Epithelial cell of esophagus (primary cell): ENCODE results near the gene RPL19.

ENCODE experiments used
- DNase-seq: peaks from one replicate; pipeline ENCODE4 v3.0.0; 2010; ENCODE audit warnings: low read depth
- H3K4me3 ChIP-seq: 2 replicates; pipeline ENCODE4 v1.5.1; 2011; ENCODE audit warnings: mild to moderate bottlenecking, low read length, control low read depth
- TF ChIP-seq, protein P1 (sequence below): IDR thresholded peaks from 2 replicates; pipeline ENCODE4 v1.5.1; 2011; ENCODE audit warnings: low read depth, mild to moderate bottlenecking, low read length, control low read depth, inconsistent platforms; ENCODE audit not compliant: insufficient read depth; ENCODE audit errors: missing control alignments

RPL19 gene

DNA sequence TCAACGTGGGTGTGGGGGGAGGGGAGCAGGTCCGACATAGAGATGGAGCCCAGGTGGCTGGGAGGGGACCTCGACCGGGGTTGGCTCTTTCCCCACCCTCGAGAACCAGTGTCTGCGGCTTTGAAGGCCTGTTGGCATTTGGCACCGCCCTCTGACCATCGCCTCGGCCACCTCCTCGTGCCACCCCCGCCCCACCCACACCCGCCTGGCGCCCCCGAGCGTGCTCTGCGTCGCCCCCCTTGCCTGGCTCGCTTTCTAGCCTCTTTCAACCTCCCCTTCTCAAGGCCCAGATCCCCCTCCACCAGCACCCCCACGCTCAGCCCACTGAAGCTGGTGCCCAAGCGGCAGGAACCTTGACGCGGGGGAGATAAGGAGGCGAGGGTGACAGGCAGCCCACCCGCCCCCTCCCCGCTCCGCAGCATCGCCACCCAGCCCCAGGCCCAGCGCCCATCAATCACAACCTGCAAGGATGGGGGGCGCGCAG lies 3.2 kb upstream of the RPL19 start:
- DNase-seq, result no peak
- TF ChIP-seq, protein P1, sequence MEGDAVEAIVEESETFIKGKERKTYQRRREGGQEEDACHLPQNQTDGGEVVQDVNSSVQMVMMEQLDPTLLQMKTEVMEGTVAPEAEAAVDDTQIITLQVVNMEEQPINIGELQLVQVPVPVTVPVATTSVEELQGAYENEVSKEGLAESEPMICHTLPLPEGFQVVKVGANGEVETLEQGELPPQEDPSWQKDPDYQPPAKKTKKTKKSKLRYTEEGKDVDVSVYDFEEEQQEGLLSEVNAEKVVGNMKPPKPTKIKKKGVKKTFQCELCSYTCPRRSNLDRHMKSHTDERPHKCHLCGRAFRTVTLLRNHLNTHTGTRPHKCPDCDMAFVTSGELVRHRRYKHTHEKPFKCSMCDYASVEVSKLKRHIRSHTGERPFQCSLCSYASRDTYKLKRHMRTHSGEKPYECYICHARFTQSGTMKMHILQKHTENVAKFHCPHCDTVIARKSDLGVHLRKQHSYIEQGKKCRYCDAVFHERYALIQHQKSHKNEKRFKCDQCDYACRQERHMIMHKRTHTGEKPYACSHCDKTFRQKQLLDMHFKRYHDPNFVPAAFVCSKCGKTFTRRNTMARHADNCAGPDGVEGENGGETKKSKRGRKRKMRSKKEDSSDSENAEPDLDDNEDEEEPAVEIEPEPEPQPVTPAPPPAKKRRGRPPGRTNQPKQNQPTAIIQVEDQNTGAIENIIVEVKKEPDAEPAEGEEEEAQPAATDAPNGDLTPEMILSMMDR, result no peak
- peak overlapping the region; percentile 62 for H3K4me3 ChIP-seq

DNA sequence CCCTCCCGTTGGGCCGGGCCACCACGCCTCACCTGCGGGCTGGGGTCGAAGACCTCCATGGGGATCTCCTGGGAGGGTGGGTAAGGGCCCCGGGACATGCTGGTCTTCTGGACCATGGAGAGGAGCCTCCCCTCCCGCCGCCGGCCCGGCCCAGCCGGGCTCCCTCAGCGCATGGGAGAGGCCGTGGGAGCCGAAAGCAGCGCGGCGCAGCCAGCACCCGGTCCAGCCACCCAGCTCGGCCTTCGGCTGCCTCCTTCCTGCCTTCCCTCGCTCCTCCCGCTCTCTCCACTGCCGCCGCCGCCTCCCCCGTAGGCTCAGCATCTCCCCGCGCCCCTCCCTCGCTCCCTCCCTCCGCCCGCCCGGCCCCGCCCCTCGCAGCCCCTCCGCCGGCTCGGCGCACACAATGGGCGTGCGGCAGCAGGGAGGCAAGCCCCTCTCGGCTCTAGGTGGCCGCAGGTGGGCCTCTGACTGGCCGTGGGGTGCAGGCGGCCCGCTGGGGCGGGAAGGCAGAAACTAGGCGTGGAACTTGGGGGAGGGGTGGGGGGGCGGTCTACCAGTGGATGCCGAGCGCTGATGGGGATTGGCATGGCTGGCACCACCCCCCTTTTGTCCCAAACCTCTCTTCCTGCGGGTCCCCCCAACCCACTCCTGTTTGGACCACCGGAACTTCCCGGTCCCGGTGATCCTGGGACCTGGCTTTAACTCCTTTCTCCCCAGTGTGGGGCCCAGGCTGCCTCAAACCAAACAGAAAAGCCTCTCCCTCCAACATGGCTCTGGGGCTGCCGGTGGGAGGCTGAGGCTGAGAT lies 2.5 kb upstream of the RPL19 start, which contains the start of gene CACNB1:
Gene CACNB1, minus strand, starts transcription at position 290 of the 806 bp plus-strand sequence. Its CDS starts 174 bp downstream, at position 116.
- DNase-seq, result peak; percentile 72
- peak within 1 kb of the TSS; percentile 62 for H3K4me3 ChIP-seq
- TF ChIP-seq, protein P1, result no peak

DNA sequence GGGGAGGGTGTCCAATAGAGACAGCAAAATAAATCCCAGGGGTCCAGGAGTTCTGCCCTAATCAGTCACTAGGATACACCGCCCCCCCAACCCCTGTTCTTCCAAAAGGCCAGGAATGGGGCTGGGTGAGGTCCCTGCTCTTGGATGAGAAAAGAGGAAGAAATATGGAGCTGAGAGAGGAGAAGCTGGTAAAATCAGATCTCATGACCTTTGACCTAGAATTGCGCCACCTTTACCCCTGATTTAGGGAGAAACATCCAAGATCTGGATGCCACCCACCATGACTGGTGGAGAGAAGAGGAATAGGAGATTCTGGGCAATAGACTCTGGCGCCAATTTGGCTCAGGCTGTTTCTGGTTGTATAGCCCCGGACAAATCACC lies 1.9 kb upstream of the RPL19 start:
- no peak for DNase-seq
- TF ChIP-seq, protein P1, result no peak
- H3K4me3 ChIP-seq, result no peak overlapping the region

DNA sequence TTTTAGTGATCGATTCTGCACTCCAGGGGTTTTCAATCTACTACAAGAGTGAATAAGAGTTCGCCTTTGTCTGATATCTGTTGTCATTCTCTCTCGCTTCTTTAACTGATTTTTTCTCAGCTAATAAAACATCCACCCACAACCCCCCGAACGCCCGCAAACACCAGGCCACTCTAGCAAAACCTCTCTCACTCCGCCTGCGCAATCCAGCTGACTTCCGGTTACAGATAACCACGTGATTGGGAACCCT lies 338 bp upstream of the RPL19 start:
- peak; percentile 94 for DNase-seq
- peak overlapping the region; percentile 99 for H3K4me3 ChIP-seq
- TF ChIP-seq, protein P1, result no peak

DNA sequence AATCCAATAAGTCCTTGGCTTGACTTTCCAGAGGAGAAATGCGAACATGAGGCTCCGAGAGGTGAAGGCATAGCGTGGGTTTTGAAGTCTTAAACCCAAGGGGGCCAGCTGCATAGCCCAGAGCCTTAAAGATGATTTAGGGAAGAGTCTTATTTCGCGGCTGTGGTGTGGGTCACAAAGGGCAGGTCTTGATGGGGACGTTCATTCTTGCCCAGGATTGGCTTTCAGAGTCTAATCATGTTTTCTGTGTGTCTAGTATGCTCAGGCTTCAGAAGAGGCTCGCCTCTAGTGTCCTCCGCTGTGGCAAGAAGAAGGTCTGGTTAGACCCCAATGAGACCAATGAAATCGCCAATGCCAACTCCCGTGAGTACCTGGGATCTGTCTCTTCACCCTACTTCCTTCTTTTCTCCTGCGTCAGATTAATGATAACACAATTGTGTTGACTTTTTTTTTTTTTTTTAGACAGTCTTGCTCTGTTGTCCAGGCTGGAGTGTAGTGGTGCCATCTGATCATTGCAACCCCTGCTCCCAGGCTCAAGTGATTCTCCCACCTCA lies 951 bp downstream of the RPL19 start:
- TF ChIP-seq, protein P1, result no peak
- DNase-seq, result no peak
- H3K4me3 ChIP-seq, result peak overlapping the region; percentile 99

DNA sequence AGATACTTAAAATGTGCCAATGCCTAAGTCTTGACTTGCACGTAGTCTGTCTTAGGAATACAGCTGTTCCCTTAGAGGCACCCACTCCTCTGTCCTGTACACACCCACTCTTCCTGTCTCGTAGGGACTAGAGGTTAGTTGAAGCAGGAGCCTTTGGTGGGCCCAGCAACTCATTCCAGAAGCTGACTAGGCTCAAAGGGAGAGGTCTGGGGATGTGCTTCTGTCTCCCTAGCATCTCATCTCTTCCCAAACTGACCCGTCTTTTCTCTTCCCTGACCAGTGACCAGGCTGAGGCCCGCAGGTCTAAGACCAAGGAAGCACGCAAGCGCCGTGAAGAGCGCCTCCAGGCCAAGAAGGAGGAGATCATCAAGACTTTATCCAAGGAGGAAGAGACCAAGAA lies 4.2 kb downstream of the RPL19 start:
- TF ChIP-seq, protein P1, result no peak
- no peak overlapping the region for H3K4me3 ChIP-seq
- no peak for DNase-seq

DNA sequence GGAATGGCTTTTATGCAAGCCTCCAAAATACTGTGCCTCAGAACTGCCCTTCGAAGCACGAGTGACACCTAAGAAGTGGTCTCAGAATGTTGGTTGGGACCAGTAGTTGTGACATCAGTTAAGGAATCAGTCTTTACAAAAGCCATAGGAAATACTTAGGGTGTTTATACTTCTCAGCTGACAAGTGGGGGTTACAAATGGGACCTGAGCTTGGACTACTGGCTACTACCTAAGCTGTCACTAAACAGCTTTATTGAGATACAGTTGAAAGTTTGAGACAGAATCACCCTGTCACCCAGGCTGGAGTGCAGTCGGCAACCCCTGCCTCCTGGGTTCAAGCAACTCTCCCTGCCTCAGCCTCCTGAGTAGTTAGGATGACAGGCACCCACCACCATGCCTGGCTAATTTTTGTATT lies 5.0 kb downstream of the RPL19 start:
- TF ChIP-seq, protein P1, result no peak
- DNase-seq, result no peak
- no peak overlapping the region for H3K4me3 ChIP-seq
